GM12878 (cell line): ENCODE data around the gene THSD4. TPM values are rescaled to one million over a fixed set of nuclear protein-coding genes. Genes with fewer than 3 reads are reported as not detected.

Source experiments
- ATAC-seq: fragments of 200-7000 bp; cut with Tn5 transposase; 3 replicates; pipeline ENCODE4 v1.9.1; 2020; ENCODE audit warnings: mild to moderate bottlenecking, moderate library complexity
- BruUV-seq: library from RNA; stranded (reverse); fragments of 400-500 nt; replicated peaks from 2 replicates; lab custom pipeline; 2021; lab: Mats Ljungman, UMichigan
- CTCF ChIA-PET: fragments of 300-600 bp; sonication (Branson Sonifier 250); formaldehyde crosslinking; extraction: SDS; loops from one replicate; lab custom pipeline; 2021; ENCODE audit warnings: inconsistent platforms; lab: Yijun Ruan, JAX
- POLR2A ChIA-PET: fragments of 350-600 bp; formaldehyde crosslinking; extraction: SDS; loops from one replicate; lab custom pipeline; 2021; ENCODE audit warnings: inconsistent platforms; lab: Charles Lee
- RAD21 ChIA-PET: fragments of 300-600 bp; sonication (Branson Sonifier 250); formaldehyde crosslinking; loops from one replicate; lab custom pipeline; 2023; ENCODE audit warnings: antibody characterized with exemption; ENCODE audit not compliant: unreplicated experiment; lab: Charles Lee
- SMC1A ChIA-PET: fragments of 300-600 bp; sonication (Branson Sonifier 250); formaldehyde crosslinking; loops from one replicate; lab custom pipeline; 2023; ENCODE audit not compliant: unreplicated experiment, uncharacterized antibody; lab: Charles Lee
- DNase-seq: peaks from one replicate; pipeline ENCODE4 v3.0.0-alpha.2; 2011; ENCODE audit warnings: low read depth, low spot score
- FAIRE-seq: peaks from 3 replicates; lab custom pipeline; 2011; peaks lifted over from hg19 to GRCh38; lab: Jason Lieb, UNC
- H2AFZ ChIP-seq: 2 replicates; pipeline ENCODE4 v1.6.0; 2011; ENCODE audit warnings: low read depth, low read length, control low read depth; ENCODE audit not compliant: control insufficient read depth
- H3K27ac ChIP-seq: 2 replicates; pipeline ENCODE4 v1.5.1; 2011; ENCODE audit warnings: control low read depth; ENCODE audit not compliant: control insufficient read depth, insufficient read depth
- H3K27me3 ChIP-seq, 2 experiments: replicated peaks in 1 of 2; 2 replicates each; pipeline versions ENCODE4 v1.6.0 to v1.6.1; 2011; ENCODE audit warnings: low read length in 1 of 2; ENCODE audit not compliant: control insufficient read depth in 2 of 2, insufficient read depth in 2 of 2
- H3K36me3 ChIP-seq, 2 experiments: 2 replicates each; pipeline ENCODE4 v1.5.1; 2011; ENCODE audit warnings: low read length in 1 of 2; ENCODE audit not compliant: control insufficient read depth in 2 of 2, insufficient read depth in 2 of 2
- H3K4me1 ChIP-seq: 2 replicates; pipeline ENCODE4 v1.6.1; 2011; ENCODE audit warnings: mild to moderate bottlenecking, low read length, moderate library complexity, mixed read lengths; ENCODE audit not compliant: control insufficient read depth, insufficient read depth
- H3K4me2 ChIP-seq: 2 replicates; pipeline ENCODE4 v1.6.0; 2011; ENCODE audit warnings: control low read depth; ENCODE audit not compliant: control insufficient read depth, insufficient read depth
- H3K4me3 ChIP-seq: fragments of 200-600 bp; sonication (generic); 2 replicates; pipeline ENCODE4 v1.5.1; 2016
- H3K79me2 ChIP-seq: 2 replicates; pipeline ENCODE4 v1.6.0; 2011; ENCODE audit warnings: low read length; ENCODE audit not compliant: control insufficient read depth, insufficient read depth
- H3K9ac ChIP-seq: 2 replicates; pipeline ENCODE4 v1.8.0; 2011; ENCODE audit warnings: low read length, control low read depth, mixed read lengths; ENCODE audit not compliant: control insufficient read depth, insufficient read depth
- H3K9me3 ChIP-seq: replicated peaks from 3 replicates; pipeline ENCODE4 v1.5.1; 2011; ENCODE audit warnings: mild to moderate bottlenecking, low read length; ENCODE audit not compliant: control insufficient read depth, insufficient read depth
- H4K20me1 ChIP-seq: 2 replicates; pipeline ENCODE4 v1.6.0; 2011; ENCODE audit not compliant: control insufficient read depth, insufficient read depth
- BCLAF1 ChIP-seq: fragments of 450-650 bp; IDR thresholded peaks from 2 replicates; pipeline ENCODE4 v1.6.1; 2017; ENCODE audit warnings: antibody characterized with exemption, mild to moderate bottlenecking, moderate library complexity
- E4F1 ChIP-seq: fragments of 450-650 bp; IDR thresholded peaks from 2 replicates; pipeline ENCODE4 v1.6.1; 2018; ENCODE audit warnings: borderline replicate concordance, mild to moderate bottlenecking; ENCODE audit not compliant: partially characterized antibody
- ELK1 ChIP-seq: IDR thresholded peaks from 2 replicates; pipeline ENCODE4 v1.6.1; 2012; ENCODE audit warnings: low read depth, low read length, improper control_type of control experiment
- HDGF ChIP-seq: fragments of 450-650 bp; IDR thresholded peaks from 2 replicates; pipeline ENCODE4 v1.6.1; 2016; ENCODE audit warnings: antibody characterized with exemption
- IKZF1 ChIP-seq: fragments of 450-650 bp; conservative IDR thresholded peaks from 2 replicates; pipeline ENCODE4 v1.6.1; 2017; ENCODE audit warnings: antibody characterized with exemption, mild to moderate bottlenecking
- RAD51 ChIP-seq: fragments of 450-650 bp; IDR thresholded peaks from 2 replicates; pipeline ENCODE4 v1.6.1; 2016; ENCODE audit warnings: moderate library complexity, mild to moderate bottlenecking, inconsistent platforms
- RBBP5 ChIP-seq: fragments of 200-600 bp; sonication (generic); conservative IDR thresholded peaks from 2 replicates; pipeline ENCODE4 v1.6.1; 2016
- SIX5 ChIP-seq: IDR thresholded peaks from 2 replicates; pipeline ENCODE4 v1.6.1; 2011; ENCODE audit warnings: mild to moderate bottlenecking, low read depth, low read length, moderate library complexity; ENCODE audit not compliant: severe bottlenecking
- SMARCA5 ChIP-seq: fragments of 450-650 bp; IDR thresholded peaks from 2 replicates; pipeline ENCODE4 v1.6.1; 2017; ENCODE audit warnings: mild to moderate bottlenecking
- USF1 ChIP-seq: IDR thresholded peaks from 2 replicates; pipeline ENCODE4 v1.6.1; 2011; ENCODE audit warnings: borderline replicate concordance, low read depth, mild to moderate bottlenecking, moderate library complexity, mixed read lengths, low read length; ENCODE audit not compliant: insufficient read depth; ENCODE audit errors: extremely low read length
- YBX1 ChIP-seq: fragments of 450-650 bp; IDR thresholded peaks from 2 replicates; pipeline ENCODE4 v1.6.1; 2016; ENCODE audit warnings: antibody characterized with exemption
- ZNF274 ChIP-seq: IDR thresholded peaks from one replicate; pipeline ENCODE4 v1.8.0; 2011; ENCODE audit not compliant: insufficient read length, insufficient read depth
- WGBS: methylation state at CpG from one replicate; pipeline ENCODE4 v1.1.6; 2016; ENCODE audit warnings: low lambda C conversion rate; ENCODE audit not compliant: insufficient replicate concordance, insufficient coverage; ENCODE audit errors: missing lambda C conversion rate; 5-methylcytosine and 5-hydroxymethylcytosine counted together
- in situ Hi-C: fragments of 300-500 bp; cut with MboI; formaldehyde crosslinking; loops from 9 replicates; pipeline ENCODE4 v1.14.3; 2018; ENCODE audit warnings: mixed read lengths
- intact Hi-C: fragments of 100-400 bp; cut with micrococcal nuclease; formaldehyde crosslinking; loops from one replicate; pipeline ENCODE4 v1.14.2; 2022; ENCODE audit not compliant: unreplicated experiment
- polyA plus RNA-seq, 11 experiments: library from polyadenylated mRNA; depleted of rRNA in 4 of 11; unstranded in 6 of 11; stranded (reverse) in 5 of 11; fragments of >200 nt; fragmentation: Nextera tagmentation in 4 of 11; fragmentation: Illumina TruSeq in 1 of 11; extraction: Ambion mirVana in 4 of 11; extraction: Trizol in 1 of 11; gene quantifications; 1 replicate in 1 of 11; 2 replicates in 10 of 11; pipeline versions ENCODE4 v1.2.1 to v1.2.3, GENCODE V29; 2011 to 2016; ENCODE audit warnings: inconsistent platforms in 2 of 11, missing spikeins in 2 of 11, low read depth in 1 of 11
- total RNA-seq, 4 experiments: library from RNA; depleted of rRNA in 3 of 4; stranded (reverse); fragments of >200 nt in 3 of 4; fragmentation: Illumina TruSeq in 1 of 4; extraction: Trizol in 1 of 4; gene quantifications; 2 replicates each; pipeline versions ENCODE4 v1.2.1 to v1.2.3, GENCODE V29; 2013 to 2021

THSD4 gene
- total and polyA plus RNA-seq, 10 of the 15 experiments (the other 5 are each of a cell fraction or from before 2014, with no cell fraction given) = 0.04 to 0.13 (median 0.05) TPM; not detected in 7

DNA sequence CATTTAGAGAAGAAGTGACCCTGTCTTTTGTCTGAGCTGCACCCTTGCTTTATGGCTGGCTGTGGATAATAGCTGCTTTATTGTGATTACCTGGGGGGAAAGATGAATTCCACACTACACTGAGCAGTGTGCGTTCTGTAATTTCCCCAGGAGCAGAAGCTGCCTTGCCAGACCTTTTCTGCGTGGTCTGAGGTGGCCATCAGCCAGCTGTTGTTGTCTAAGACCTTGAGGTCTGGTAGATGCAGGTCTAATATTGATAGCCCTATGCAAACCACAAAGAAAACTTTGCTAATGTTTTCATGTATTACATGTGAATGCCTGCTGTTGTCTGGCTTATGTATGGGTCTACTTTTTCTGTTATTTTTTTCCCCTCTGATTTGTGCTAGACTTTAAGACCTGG, 144.6 kb downstream of the THSD4 start (continued):
- TF ChIP-seq ELK1 (no peak), USF1 (no peak)

- Histone ChIP-seq H3K4me3 (no peak overlapping the region), H3K79me2 (no peaks in the 10 kb centered on the region), H3K36me3 (no peaks in the 10 kb centered on the region), H3K9me3 (no peaks in the 10 kb centered on the region), H2AFZ (no peak overlapping the region), H3K9ac (no peak overlapping the region), H3K4me1 (no peaks in the 10 kb centered on the region), H3K27me3 (no peaks in the 10 kb centered on the region), H4K20me1 (no peaks in the 10 kb centered on the region), H3K4me2 (no peak overlapping the region), H3K27ac (no peak overlapping the region)
- ATAC-seq (no peak), DNase-seq (no peak), FAIRE-seq (no peak)
- RAD21 ChIA-PET = no interaction called here
- in situ Hi-C loops (no loop called here), intact Hi-C loops (no loop called here)
- BruUV-seq = no TSS peak
- CTCF ChIA-PET = no interaction called here
- WGBS = 42% methylated on average over 2 of the region's 2 CpGs
- POLR2A ChIA-PET = no interaction called here
- SMC1A ChIA-PET = no interaction called here
- TF ChIP-seq E4F1 (no peak), HDGF (no peak), RBBP5 (no peak), ZNF274 (no peak), BCLAF1 (no peak), SIX5 (no peak), YBX1 (no peak), SMARCA5 (no peak), IKZF1 (no peak), RAD51 (no peak)
These were observed 146.1 kb downstream of the THSD4 start for GRCh38 chr15:71261418-71261817.
